H1 (cell line): ENCODE results near the gene GNAI2. TPM values are rescaled to one million over a fixed set of nuclear protein-coding genes. Genes with fewer than 3 reads are reported as not detected.

Source experiments
- BRCA1 ChIP-seq: IDR thresholded peaks from 2 replicates; pipeline ENCODE4 v1.6.1; 2012; ENCODE audit warnings: low read depth, low read length, improper control_type of control experiment
- CBX5 ChIP-seq: fragments of 300-800, 300-1000 bp; sonication (generic); IDR thresholded peaks from 2 replicates; pipeline ENCODE4 v1.7.1; 2016; ENCODE audit warnings: antibody characterized with exemption, low read length, low read depth
- CEBPB ChIP-seq: IDR thresholded peaks from 2 replicates; pipeline ENCODE4 v1.6.1; 2012; ENCODE audit warnings: low read depth, low read length
- CHD7 ChIP-seq: fragments of 300-600 bp; sonication (generic); IDR thresholded peaks from 2 replicates; pipeline ENCODE4 v1.7.1; 2012; ENCODE audit warnings: low read length, moderate library complexity, mild to moderate bottlenecking, inconsistent platforms; ENCODE audit not compliant: insufficient replicate concordance
- FOSL1 ChIP-seq: IDR thresholded peaks from 2 replicates; pipeline ENCODE4 v1.6.1; 2011; ENCODE audit warnings: mild to moderate bottlenecking, low read depth, low read length, moderate library complexity; ENCODE audit not compliant: insufficient read depth
- NRF1 ChIP-seq: IDR thresholded peaks from 2 replicates; pipeline ENCODE4 v1.6.1; 2011; ENCODE audit warnings: mild to moderate bottlenecking, low read depth, low read length, improper control_type of control experiment
- PHF8 ChIP-seq: fragments of 200-600 bp; sonication (generic); conservative IDR thresholded peaks from 2 replicates; pipeline ENCODE4 v1.7.1; 2012; ENCODE audit warnings: low read depth, mild to moderate bottlenecking, inconsistent platforms, low read length, moderate library complexity
- POLR2AphosphoS5 ChIP-seq: IDR thresholded peaks from 2 replicates; pipeline ENCODE4 v1.6.1; 2011; ENCODE audit warnings: low read depth, low read length
- TEAD4 ChIP-seq: IDR thresholded peaks from 2 replicates; pipeline ENCODE4 v1.6.1; 2012; ENCODE audit warnings: low read depth, low read length, inconsistent platforms, mixed read lengths
- polyA plus RNA-seq, 7 experiments: library from polyadenylated mRNA; depleted of rRNA in 3 of 7; stranded (reverse) in 5 of 7; unstranded in 2 of 7; fragments of >200 nt in 5 of 7; fragments of 200-250 nt in 2 of 7; gene quantifications; 1 replicate in 5 of 7; 2 replicates in 1 of 7; 4 replicates in 1 of 7; pipeline versions ENCODE4 v1.2.1 to v1.2.3, GENCODE V29; 2011 to 2013; ENCODE audit warnings: missing spikeins in 2 of 7, mixed read lengths in 2 of 7
- total RNA-seq: library from RNA; stranded (reverse); fragmentation: NEBNext Ultra II Directional; extraction: Animal tissue kit (Norgen Biotek cat#: 25700); gene quantifications from 2 replicates; pipeline ENCODE4 v1.2.1, GENCODE V29; 2021

GNAI2 gene
- total and polyA plus RNA-seq, 2 of the 8 experiments (the other 6 are each of a cell fraction or from before 2014, with no cell fraction given) = 168 to 539 TPM

- TF ChIP-seq POLR2AphosphoS5 = no peak
- no peak for TF ChIP-seq CHD7
- no peak for TF ChIP-seq FOSL1
- TF ChIP-seq PHF8 = no peak; the same call in 1 of the 2 replicates
- no peak for TF ChIP-seq CBX5
- peak; percentile 67 for TF ChIP-seq CEBPB
- TF ChIP-seq NRF1 = peak; percentile 3; the same call in 1 of the 2 replicates
- TF ChIP-seq BRCA1 = no peak
- TF ChIP-seq TEAD4 = no peak
Observed at GRCh38 chr3:50275996-50276761, 40.2 kb downstream of the GNAI2 start (continued).
